ENCODE results near the gene OR52E8.

Gene OR52E8

GRCh38 chr11:5837695-5838094 lies 19.8 kb downstream of the OR52E8 start:
- DNase-seq (ENCODE audit: low read depth), result no peak

DNA sequence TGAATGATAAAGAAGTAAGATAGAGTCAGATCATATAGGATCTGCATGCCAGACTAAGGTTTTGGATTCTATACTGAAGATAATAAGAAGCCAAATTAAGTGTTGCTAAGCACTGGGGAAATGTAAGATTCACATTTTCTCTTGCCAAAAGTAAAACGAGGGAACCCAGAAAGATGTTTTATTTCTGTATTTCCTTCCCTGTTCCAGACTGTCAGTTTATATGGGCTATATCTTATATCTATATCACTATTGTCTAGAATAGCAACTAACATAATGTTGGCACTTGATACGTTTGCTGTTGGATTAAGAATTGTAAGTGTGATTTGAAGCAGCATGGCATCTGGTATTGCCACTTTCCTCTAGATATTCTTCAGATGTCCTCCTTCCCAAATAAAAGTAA lies 24.0 kb downstream of the OR52E8 start:
- no peak for TF ChIP-seq CTCF (IDR thresholded peaks at IDR 0.05; ENCODE audit: control insufficient read depth, extremely low read depth, insufficient read depth)
- no peak overlapping the region for H3K4me3 ChIP-seq (ENCODE audit: low read depth, low read length)
- no peak for DNase-seq (ENCODE audit: low read depth)

More at GRCh38 chr11:5837695-5838094, 19.8 kb downstream of the OR52E8 start:
- TF ChIP-seq CTCF (IDR thresholded peaks at IDR 0.05; ENCODE audit: control insufficient read depth, extremely low read depth, insufficient read depth), result no peak
- H3K4me3 ChIP-seq (ENCODE audit: low read depth, low read length), result no peak overlapping the region

- no peak for DNase-seq (ENCODE audit: low read depth)
- no peak for TF ChIP-seq CTCF (IDR thresholded peaks at IDR 0.05; ENCODE audit: control insufficient read depth, extremely low read depth, insufficient read depth)
- no peak overlapping the region for H3K4me3 ChIP-seq (ENCODE audit: low read depth, low read length)
Measured at GRCh38 chr11:5831196-5831829, 26.2 kb downstream of the OR52E8 start.

- TF ChIP-seq CTCF (IDR thresholded peaks at IDR 0.05; ENCODE audit: control insufficient read depth, extremely low read depth, insufficient read depth), result no peak
- no peak overlapping the region for H3K4me3 ChIP-seq (ENCODE audit: low read depth, low read length)
- no peak for DNase-seq (ENCODE audit: low read depth)
Measured at GRCh38 chr11:5818245-5818886, 39.1 kb downstream of the OR52E8 start.

DNA sequence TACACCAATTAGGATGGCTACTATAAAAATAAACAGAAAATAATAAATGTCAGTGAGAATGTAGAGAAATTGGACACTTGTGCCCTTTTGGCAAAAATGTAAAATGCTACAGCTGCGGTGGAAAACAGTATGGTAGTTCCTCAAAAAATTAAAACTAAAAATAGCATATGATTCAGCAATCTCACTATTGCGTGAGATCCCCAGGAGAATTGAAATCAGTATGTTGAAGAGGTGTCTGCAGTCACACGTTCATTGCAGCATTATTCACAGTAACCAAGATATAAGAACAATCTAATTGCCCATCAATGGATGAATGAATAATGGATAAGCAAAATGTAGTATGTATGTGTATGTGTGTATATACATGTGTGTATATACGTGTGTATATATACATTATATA lies 42.0 kb downstream of the OR52E8 start:
- no peak for DNase-seq (ENCODE audit: low read depth)
- no peak overlapping the region for H3K4me3 ChIP-seq (ENCODE audit: low read depth, low read length)
- no peak for TF ChIP-seq CTCF (IDR thresholded peaks at IDR 0.05; ENCODE audit: control insufficient read depth, extremely low read depth, insufficient read depth)

DNA sequence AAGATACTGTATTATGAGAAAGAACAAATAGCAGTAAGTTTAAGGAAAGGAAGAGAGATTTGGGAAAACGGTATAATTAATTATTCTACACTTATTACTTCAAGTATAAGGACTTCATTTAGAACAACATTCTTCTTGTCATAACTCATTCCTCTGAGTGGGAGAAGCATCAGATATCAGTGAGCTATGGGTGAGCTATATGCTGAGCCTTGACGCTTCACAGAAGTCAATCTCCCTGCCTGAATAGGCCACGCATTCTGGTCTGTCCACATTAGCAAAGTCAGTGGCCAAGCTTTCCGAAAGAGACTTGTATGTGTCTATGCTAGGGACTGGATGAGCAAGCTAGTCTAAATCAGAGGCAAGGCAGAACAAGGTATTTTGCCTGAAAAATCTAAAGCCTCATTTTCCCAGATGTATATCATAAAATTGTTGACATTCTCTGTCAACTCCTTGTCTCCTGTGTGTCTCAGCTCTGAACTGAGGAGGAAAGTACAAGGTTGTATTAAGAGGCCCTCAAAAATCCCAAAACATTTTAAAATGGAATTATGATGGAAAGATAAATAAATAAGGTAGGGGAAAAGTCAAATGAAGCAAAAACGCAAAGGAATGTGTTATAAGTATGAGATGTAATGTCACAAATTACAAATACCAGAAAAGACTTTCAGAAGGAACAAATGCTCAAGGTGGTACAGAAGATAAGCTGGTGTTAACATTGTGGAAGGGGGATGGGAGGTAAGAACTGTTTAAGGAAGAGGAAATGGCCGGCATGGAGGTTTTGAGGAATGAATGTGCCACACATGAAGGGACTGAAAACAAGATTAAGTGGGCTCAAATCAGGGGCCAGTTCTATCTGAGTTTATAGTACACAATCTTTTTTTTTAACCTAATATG lies 47.3 kb downstream of the OR52E8 start:
- TF ChIP-seq CTCF (IDR thresholded peaks at IDR 0.05; ENCODE audit: control insufficient read depth, extremely low read depth, insufficient read depth), result no peak
- no peak overlapping the region for H3K4me3 ChIP-seq (ENCODE audit: low read depth, low read length)
- no peak for DNase-seq (ENCODE audit: low read depth)

Measured in LNCaP clone FGC (cell line).